GM18498 (cell line): ENCODE results near the gene NOM1.
"Not testable (repeated sequence)": the region's sequence is repeated elsewhere in the genome, so short reads cannot be mapped to it uniquely, and the experiment has no call there.

Source experiments
- ATAC-seq: cut with Tn5 transposase; IDR thresholded peaks from one replicate; pipeline ENCODE4 v1.9.1; 2021; ENCODE audit warnings: mild to moderate bottlenecking, moderate library complexity; ENCODE audit not compliant: unreplicated experiment

The NOM1 gene

DNA sequence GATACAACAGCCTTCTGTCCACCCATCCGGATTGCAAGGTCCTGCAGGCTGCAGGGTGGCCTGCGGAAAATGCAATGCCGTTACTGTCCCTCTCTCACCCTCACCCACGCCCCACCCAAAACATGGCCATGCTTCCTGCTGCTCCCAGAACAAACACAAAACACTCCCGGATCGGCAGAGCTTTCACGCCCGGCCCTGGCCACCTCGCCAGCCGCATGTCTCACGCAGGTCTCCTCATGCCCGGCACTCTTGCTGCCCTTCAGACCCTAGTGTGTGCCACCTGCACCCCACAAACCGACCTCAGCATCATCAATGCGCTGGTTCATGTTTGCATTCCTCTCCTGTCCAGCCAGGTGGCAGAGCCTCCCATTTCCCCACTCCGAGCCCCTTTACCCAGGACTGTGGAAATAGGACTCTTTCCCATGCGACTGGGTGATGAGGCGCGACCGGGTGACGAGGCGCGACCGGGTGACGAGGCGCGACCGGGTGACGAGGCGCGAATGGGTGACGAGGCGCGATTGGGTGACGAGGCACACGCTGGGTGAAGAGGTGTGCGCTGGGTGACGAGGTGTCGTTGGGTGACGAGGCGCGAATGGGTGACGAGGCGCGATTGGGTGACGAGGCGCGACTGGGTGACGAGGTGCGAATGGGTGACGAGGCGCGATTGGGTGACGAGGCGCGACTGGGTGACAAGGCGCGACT, 8.9 kb upstream of the NOM1 start:
- no peak for ATAC-seq

DNA sequence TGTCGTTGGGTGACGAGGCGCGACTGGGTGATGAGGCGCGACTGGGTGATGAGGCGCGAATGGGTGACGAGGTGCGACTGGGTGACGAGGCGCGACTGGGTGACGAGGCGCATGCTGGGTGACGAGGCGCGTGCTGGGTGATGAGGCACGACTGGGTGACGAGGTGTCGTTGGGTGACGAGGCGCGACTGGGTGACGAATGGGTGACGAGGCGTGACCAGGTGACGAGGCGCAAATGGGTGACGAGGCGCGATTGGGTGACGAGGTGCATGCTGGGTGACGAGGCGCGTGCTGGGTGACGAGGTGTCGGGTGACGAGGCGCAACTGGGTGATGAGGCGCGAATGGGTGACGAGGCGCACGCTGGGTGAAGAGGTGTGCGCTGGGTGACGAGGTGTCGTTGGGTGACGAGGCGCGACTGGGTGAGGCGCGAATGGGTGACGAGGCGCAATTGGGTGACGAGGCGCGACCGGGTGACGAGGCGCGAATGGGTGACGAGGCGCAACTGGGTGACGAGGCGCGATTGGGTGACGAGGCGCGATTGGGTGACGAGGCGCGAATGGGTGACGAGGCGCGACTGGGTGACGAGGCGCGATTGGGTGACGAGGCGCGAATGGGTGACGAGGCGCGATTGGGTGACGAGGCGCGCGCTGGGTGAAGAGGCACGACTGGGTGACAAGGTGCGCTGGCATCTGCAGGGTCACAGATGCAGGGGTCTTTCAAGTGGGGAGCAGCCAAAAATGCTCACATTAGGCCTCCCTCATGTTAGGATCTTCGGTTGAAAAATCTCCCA, 7.9 kb upstream of the NOM1 start:
- no peak for ATAC-seq

DNA sequence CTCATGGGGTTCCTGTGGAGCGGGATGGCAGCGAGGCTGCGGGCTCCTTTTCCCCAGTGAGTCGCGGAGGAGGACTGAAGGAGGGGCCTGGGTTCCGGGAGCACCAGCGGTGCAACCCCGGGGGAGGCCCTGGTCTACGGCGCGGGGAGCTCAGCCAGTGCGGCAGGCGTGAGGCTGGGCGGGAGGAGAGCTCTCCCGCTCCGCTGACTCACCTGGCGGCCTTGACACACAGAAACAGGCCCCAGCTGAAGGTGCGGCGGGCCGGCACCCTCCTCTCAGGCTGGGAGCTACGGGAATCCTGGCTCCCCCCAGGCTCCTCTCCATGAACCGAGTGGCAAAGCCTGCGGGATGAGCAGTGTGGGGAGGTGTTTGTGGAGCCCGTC, 6.8 kb upstream of the NOM1 start:
- ATAC-seq, result no peak

DNA sequence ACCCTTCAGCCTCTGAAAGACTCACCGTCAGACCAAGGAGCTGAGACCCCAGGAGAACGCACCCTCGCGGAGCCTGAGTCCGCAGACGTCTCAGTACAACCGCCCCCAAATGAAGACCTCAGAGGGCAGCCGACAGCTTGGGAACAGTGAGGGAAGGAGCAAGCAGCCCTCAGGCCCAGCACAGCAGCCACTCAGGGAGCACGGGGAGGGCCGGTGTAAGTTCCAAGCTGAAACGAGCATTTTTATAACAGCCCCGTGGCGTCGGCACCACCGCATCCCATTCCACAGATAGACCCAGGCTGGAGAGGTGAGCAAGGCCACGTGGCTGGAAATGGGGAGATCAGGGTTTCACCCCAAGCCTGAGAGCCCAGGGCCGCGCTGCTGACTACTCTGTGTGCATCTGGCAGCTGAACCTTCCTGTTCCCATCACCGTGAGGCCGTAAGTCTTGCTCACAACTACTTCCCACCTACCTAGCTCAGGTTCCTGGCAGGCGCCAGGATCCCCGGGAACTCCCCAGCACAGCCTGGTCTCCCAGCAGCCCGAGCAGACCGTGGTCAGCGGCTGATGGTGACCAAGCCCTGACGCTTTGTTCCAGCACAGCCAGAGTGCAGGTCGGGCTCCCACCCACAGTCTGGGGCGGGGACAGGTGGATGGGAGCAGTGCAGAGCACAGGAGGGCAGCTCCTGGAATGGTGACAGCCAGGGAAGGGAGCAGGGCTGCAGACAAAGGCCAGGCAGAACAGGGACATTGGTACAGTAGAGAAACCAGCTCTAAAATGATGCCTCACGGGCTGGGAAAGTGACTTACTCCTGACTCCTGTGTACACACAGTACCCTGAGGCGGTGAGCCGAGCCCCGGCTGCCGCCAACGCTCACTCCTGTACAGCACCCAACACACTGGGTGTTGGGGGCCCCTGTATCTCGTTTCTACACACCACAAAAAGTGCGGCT, 6.1 kb upstream of the NOM1 start:
- no peak for ATAC-seq

DNA sequence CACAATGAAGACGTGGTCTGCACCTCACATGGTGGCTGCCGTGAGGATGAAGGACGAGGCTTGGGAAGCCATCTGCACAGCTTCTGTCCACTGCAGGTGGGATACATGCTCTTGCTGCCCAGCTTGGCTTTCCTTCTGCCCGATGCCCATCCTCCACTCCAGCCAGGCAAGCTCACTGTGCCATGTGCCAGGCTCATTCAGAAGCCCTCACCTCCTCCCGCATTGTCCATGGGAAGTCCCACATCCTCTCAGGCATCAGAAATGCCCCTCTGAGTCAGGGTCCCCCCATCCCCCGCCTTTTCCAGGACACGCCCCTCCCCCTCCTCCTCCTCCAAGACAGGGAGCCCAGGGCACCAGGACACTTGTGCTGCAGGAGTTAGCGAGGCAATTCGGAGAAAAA, 4.6 kb upstream of the NOM1 start:
- no peak for ATAC-seq

GRCh38 chr7:156947120-156947843, 2.2 kb upstream of the NOM1 start:
- no peak for ATAC-seq

GRCh38 chr7:156948361-156948760, 1.2 kb upstream of the NOM1 start:
- no peak for ATAC-seq

DNA sequence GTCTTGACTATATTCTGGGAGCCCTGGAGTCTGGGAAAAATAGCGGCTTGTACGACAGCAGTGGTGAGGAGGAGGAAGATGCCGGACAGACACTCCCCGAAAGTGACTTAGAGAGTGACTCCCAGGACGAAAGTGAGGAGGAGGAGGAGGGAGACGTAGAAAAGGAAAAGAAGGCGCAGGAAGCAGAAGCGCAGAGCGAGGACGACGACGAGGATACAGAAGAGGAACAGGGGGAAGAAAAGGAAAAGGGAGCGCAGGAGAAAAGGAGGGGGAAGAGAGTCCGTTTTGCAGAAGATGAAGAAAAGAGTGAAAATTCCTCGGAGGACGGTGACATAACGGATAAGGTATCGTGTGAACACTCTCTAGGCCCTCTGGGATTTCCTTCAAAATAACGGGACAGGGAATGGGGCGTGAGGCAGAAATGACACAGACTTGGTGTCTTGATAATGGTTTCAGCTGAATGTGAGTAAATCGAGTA, 908 bp downstream of the NOM1 start:
- no peak for ATAC-seq

GRCh38 chr7:156953215-156953614, 3.7 kb downstream of the NOM1 start:
- ATAC-seq, result not testable (repeated sequence)

DNA sequence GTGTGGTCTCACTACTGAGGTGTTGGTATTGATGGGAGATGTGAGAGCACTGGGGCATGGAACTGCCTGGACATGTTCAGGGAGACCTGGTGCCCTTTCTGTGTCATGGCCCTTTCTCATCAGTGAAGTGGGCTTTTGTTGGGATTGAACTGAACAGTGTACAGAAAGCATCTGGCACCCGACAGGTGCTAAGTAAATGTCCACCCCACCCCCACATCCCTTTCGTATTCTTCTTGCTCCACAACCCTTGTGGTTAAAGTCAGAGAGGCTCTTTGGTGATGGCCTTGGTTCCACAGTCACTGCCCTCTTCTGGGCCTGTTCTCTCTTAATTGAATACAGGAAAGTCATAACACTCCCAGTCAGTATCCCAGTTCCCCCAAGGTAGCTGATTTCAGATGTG, 5.4 kb downstream of the NOM1 start:
- no peak for ATAC-seq

DNA sequence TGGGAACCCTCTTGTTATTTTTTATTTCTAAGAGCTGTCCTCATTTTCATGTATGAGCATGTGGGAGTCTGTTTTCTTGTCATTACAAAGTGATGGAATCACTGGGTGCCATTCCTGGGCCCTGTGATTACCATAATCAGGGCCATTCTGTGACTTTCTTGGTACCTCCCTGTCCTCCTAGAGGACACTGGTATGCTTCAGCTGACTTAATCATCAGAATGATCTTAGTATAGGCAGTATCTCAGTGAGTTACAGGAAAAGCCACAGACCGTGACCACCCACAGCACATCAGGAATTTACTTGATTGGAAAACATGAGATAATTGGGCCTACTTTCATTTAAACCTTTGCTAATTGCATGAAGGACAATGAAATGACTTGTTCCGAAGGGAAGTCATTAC, 7.2 kb downstream of the NOM1 start:
- ATAC-seq, result no peak

DNA sequence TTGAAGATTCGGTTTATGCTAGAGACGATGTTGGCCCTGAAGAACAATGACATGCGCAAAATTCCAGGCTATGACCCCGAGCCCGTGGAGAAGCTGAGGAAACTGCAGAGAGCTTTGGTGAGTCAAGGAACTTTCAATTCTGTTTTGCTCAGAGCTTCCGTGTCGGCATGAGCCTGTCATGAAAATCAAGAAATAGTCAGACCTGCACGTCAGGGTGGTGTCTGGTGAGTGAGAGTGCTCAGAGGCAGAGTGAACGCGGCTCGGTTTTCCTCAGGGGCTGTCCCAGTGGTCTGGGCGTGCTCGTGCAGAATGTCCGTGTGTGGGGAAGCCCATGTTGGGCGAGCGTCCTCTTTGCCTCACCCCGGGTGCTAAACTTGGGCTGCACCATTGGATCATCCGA, 12.6 kb downstream of the NOM1 start:
- ATAC-seq, result no peak

- no peak for ATAC-seq
Observed at GRCh38 chr7:156962897-156963296, 13.4 kb downstream of the NOM1 start.

DNA sequence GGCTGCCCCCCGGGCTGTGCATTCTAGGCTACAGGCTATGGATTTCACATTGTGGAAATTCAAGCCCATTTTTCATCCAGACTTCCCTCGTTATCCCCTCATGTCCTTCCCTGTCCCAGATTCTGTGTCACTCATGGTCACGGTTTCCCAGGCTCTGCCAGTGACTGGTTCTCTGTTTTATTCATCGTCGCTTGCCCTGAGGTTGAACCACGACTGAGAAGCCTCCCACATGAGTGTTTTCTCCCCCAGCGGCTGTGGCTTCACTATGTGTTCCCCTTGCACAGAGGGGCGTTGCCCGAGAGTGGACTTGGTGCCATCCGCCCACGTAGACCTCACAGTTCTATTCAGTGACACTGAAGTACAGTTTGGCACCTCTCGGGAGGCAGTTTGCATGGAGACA, 14.0 kb downstream of the NOM1 start:
- ATAC-seq, result no peak

- no peak for ATAC-seq
Observed at GRCh38 chr7:156964971-156965370, 15.5 kb downstream of the NOM1 start.

- ATAC-seq, result no peak
Observed at GRCh38 chr7:156966387-156966786, 16.9 kb downstream of the NOM1 start.

DNA sequence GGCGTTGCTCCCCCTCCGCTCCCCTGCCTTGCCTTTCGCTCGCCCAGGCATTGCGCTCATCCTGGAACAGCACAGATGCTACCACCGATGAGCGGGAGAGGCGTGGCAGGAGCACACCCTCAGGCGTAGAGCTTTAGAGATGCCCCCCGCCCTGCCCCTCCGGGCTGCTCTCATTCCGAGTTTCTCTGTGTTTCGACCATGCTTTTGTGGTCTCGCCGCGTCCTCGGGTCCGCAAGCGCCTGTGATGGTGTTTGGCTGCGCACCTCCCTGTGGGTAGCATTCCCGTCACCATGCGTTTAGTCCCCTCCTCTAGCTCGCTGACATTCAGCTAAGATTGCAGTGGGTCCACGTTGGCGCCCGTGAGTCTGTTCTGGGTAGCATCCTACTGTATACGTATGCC, 18.7 kb downstream of the NOM1 start:
- no peak for ATAC-seq

DNA sequence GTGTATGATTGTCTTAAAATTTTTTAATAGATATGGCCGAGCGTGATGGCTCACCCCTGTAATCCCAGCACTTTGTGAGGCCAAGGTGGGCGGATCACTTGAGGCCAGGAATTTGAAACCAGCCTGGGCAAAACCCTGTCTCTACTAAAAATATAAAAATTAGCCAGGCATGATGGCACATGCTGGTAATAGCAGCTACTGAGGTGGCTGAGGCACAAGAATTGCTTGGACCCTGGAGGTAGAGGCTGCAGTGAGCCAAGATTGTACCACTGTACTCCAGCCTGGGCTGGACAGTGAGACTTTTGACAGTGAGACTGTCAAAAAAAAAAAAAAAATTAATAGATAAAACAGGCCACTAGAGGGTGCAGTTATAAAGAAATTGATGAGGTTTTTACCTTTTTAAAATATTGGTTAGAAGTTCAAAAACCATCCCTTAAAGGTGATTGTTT, 20.5 kb downstream of the NOM1 start:
- no peak for ATAC-seq

DNA sequence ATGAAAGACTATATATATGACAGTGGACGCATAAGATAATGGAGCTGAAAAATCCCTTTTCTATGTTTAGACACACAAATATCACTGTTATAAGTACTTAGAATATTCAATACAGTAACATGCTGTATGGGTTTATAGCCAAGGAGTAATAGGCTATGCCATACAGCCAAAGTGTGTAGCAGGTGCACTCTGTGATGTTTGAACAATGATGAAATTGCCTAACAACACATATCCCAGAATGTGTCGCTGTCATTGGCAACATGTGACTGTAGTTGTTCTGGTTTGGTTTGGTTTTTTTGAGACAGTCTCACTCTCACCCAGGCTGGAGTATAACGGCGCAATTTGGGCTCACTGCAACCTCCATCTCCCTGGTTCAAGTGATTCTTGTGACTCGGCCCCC, 26.1 kb downstream of the NOM1 start:
- ATAC-seq, result no peak

DNA sequence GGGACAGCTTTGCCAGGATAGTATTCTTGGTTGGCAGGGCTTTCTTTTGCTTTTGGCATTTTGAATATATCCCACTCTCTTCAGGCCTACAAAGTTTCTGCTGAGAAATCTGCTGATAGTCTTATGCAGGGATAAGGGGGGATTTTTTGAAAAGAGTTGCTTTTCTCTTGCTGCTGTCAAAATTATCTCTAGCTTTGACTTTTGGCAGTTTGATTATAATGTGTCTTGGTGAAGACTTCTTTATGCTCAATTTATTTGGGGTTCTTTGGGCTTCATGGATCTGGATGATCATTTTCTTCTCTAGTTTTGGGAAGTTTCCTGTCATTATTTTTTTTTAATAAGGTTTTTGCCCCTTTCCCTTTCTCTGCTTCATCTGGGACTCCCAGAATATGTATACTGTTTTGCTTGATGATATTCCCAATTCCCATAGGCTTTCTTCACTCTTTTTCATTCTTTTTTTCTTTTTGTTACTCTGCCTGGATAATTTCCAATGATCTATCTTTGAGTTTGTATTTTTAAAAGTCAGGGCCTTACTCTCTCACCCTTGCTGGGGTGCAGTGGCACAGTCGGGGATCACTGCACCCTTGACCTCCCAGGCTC, 29.6 kb downstream of the NOM1 start:
- ATAC-seq, result no peak
